Testis (tissue), 3 donors: ENCODE data around the gene MALL. TPM values are rescaled to one million over a fixed set of nuclear protein-coding genes. Genes with fewer than 3 reads are reported as not detected.

Experiments
- DNase-seq: peaks from one replicate; pipeline ENCODE4 v3.0.0-alpha.2; 2019
- H3K27ac ChIP-seq, 2 donors: fragments of 200-600 bp; sonication (generic); one replicate each; pipeline ENCODE4 v1.5.1; 2019
- H3K27me3 ChIP-seq: fragments of 200-600 bp; sonication (generic); one replicate; pipeline ENCODE4 v1.5.1; 2019
- H3K36me3 ChIP-seq: fragments of 200-600 bp; sonication (generic); one replicate; pipeline ENCODE4 v1.5.1; 2017; ENCODE audit warnings: low read depth; ENCODE audit errors: missing control alignments
- H3K4me1 ChIP-seq: fragments of 200-600 bp; sonication (generic); one replicate; pipeline ENCODE4 v1.5.1; 2019
- H3K4me3 ChIP-seq, 2 donors: fragments of 200-600 bp; sonication (generic); one replicate each; pipeline ENCODE4 v1.5.1; 2017 to 2019
- H3K9me3 ChIP-seq: fragments of 200-600 bp; sonication (generic); one replicate; pipeline ENCODE4 v1.5.1; 2017
- CTCF ChIP-seq, 3 experiments: fragments of 450-650 bp in 2 of 3; fragments of 200-600 bp in 1 of 3; sonication (generic) in 1 of 3; IDR thresholded peaks; one replicate each; pipeline ENCODE4 v1.5.1; 2016 to 2019; ENCODE audit warnings: antibody characterized with exemption in 3 of 3, mild to moderate bottlenecking in 2 of 3, moderate library complexity in 1 of 3
- POLR2A ChIP-seq: fragments of 450-650 bp; IDR thresholded peaks from one replicate; pipeline ENCODE4 v1.6.1; 2017; ENCODE audit warnings: antibody characterized with exemption, mild to moderate bottlenecking, moderate library complexity
- WGBS, 2 donors: methylation state at CpG; one replicate each; pipeline ENCODE4 v1.1.5; 2018; 5-methylcytosine and 5-hydroxymethylcytosine counted together
- intact Hi-C: fragments of 100-400 bp; cut with DNase I; formaldehyde crosslinking; loops from one replicate; pipeline ENCODE4 v1.15.1; 2023; ENCODE audit warnings: low total_unique reads
- polyA plus RNA-seq: library from polyadenylated mRNA; stranded (reverse); fragments of 350-450 nt; fragmentation: Illumina TruSeq; extraction: RNeasy Lipid Tissue Mini Kit (QIAGEN cat#74804); gene quantifications from one replicate; pipeline ENCODE4 v1.2.3, GENCODE V29; 2014; ENCODE audit warnings: low read depth, low replicate concordance; ENCODE audit not compliant: insufficient read depth
- total RNA-seq, 2 donors: library from RNA; depleted of rRNA; stranded (reverse); fragments of >200 nt; gene quantifications; one replicate each; pipeline ENCODE4 v1.2.3, GENCODE V29; 2016

Gene MALL
- total and polyA plus RNA-seq, 3 donors from 2014 or later: 7.6 to 17.4 (median 15.0) TPM

- H3K9me3 ChIP-seq: no peaks in the 10 kb centered on the region
- no peaks in the 10 kb centered on the region for H3K27me3 ChIP-seq
- DNase-seq: no peak
- H3K27ac ChIP-seq: no peak overlapping the region
- intact Hi-C loops: no loop called here
- no peaks in the 10 kb centered on the region for H3K36me3 ChIP-seq
- 76 to 84% methylated on average over 2 of the region's 2 CpGs for WGBS, 2 donors
- TF ChIP-seq POLR2A (no peak), CTCF (IDR thresholded peaks at IDR 0.05) (no peak)
- H3K4me1 ChIP-seq: no peaks in the 10 kb centered on the region
- no peak overlapping the region for H3K4me3 ChIP-seq
Measured at GRCh38 chr2:110126906-110127305, 11.3 kb upstream of the MALL start.

- no peak for DNase-seq
- Histone ChIP-seq H3K36me3 (no peaks in the 10 kb centered on the region), H3K4me1 (no peaks in the 10 kb centered on the region), H3K9me3 (no peaks in the 10 kb centered on the region), H3K27me3 (no peaks in the 10 kb centered on the region), H3K4me3 (no peak overlapping the region), H3K27ac (no peak overlapping the region)
- intact Hi-C loops: no loop called here
- TF ChIP-seq CTCF (IDR thresholded peaks at IDR 0.05): no peak
- TF ChIP-seq POLR2A: no peak
- 78 to 84% methylated on average over 4 of the region's 4 CpGs for WGBS, 2 donors
Measured at GRCh38 chr2:110126086-110126773, 10.6 kb upstream of the MALL start.

- 93 to 95% methylated on average over 6 of the region's 6 CpGs for WGBS, 2 donors
- H3K9me3 ChIP-seq: no peaks in the 10 kb centered on the region
- no peaks in the 10 kb centered on the region for H3K4me1 ChIP-seq
- no peak for TF ChIP-seq CTCF (IDR thresholded peaks at IDR 0.05)
- TF ChIP-seq POLR2A: no peak
- no peak for DNase-seq
- no peak overlapping the region for H3K27ac ChIP-seq
- H3K27me3 ChIP-seq: no peaks in the 10 kb centered on the region
- no peak overlapping the region for H3K4me3 ChIP-seq
- H3K36me3 ChIP-seq: no peaks in the 10 kb centered on the region
- intact Hi-C loops: no loop called here
Measured at GRCh38 chr2:110124939-110125691, 9.5 kb upstream of the MALL start.

- DNase-seq: no peak
- no peak for TF ChIP-seq CTCF (IDR thresholded peaks at IDR 0.05)
- no peak for TF ChIP-seq POLR2A
- Histone ChIP-seq H3K4me1 (no peaks in the 10 kb centered on the region), H3K27ac (no peak overlapping the region), H3K4me3 (no peak overlapping the region), H3K36me3 (no peaks in the 10 kb centered on the region), H3K27me3 (no peaks in the 10 kb centered on the region), H3K9me3 (no peaks in the 10 kb centered on the region)
- intact Hi-C loops: no loop called here
- WGBS, 2 donors: 85 to 87% methylated on average over 4 of the region's 4 CpGs
Measured at GRCh38 chr2:110124038-110124825, 8.6 kb upstream of the MALL start.
